ACHN (cell line): Measurements from ENCODE around the gene EPSTI1.
"Not testable (repeated sequence)": the region's sequence is repeated elsewhere in the genome, so short reads cannot be mapped to it uniquely, and the experiment has no call there.

Experiments used
- DNase-seq: peaks from one replicate; pipeline ENCODE4 v3.0.0-alpha.2; 2015
- in situ Hi-C: cut with HindIII; loops from 2 replicates; pipeline ENCODE4 v1.10.0; 2017; ENCODE audit warnings: low sequenced_read_pairs, low pct_ligation_motif_present, low pct_unique_long_range_greater_than_20kb

The EPSTI1 gene

GRCh38 chr13:42991898-42992763 is at the start of gene EPSTI1:
Gene EPSTI1, minus strand, starts transcription at chr13:42992241. Its CDS starts 76 bp downstream, at chr13:42992165.
- DNase-seq, result peak; percentile 55
- in situ Hi-C loops, result no loop called here

GRCh38 chr13:43041369-43041921 is 49.4 kb upstream of the EPSTI1 start:
- in situ Hi-C loops, result no loop called here
- DNase-seq, result no peak

- DNase-seq, in situ Hi-C loops: not testable (repeated sequence)
These were observed 48.7 kb upstream of the EPSTI1 start for GRCh38 chr13:43040581-43041368.

- in situ Hi-C loops, result no loop called here
These were observed 47.9 kb upstream of the EPSTI1 start for GRCh38 chr13:43039966-43040365.

GRCh38 chr13:43036351-43037250 is 44.6 kb upstream of the EPSTI1 start:
- no peak for DNase-seq
- in situ Hi-C loops, result no loop called here

More at GRCh38 chr13:43039966-43040365, 47.9 kb upstream of the EPSTI1 start:
- no peak for DNase-seq

GRCh38 chr13:43033038-43033437 is 41.0 kb upstream of the EPSTI1 start:
- in situ Hi-C loops, result no loop called here
- no peak for DNase-seq

GRCh38 chr13:43031881-43032280 is 39.8 kb upstream of the EPSTI1 start:
- DNase-seq, result no peak
- in situ Hi-C loops, result no loop called here

GRCh38 chr13:43030548-43030947 is 38.5 kb upstream of the EPSTI1 start:
- in situ Hi-C loops, result no loop called here
- no peak for DNase-seq

GRCh38 chr13:43026262-43026661 is 34.2 kb upstream of the EPSTI1 start:
- in situ Hi-C loops, result no loop called here
- no peak for DNase-seq

GRCh38 chr13:43023289-43023963 is 31.4 kb upstream of the EPSTI1 start, which contains the start of gene DNAJC15:
Gene DNAJC15, plus strand, starts transcription at chr13:43023586. Its CDS starts 41 bp downstream, at chr13:43023627.
- DNase-seq, result no peak
- in situ Hi-C loops, result no loop called here

GRCh38 chr13:43022934-43023288 is 30.9 kb upstream of the EPSTI1 start:
- no peak for DNase-seq
- in situ Hi-C loops, result no loop called here

- in situ Hi-C loops, result no loop called here
- DNase-seq, result no peak
These were observed 30.1 kb upstream of the EPSTI1 start for GRCh38 chr13:43021926-43022670.

GRCh38 chr13:43020794-43021193 is 28.8 kb upstream of the EPSTI1 start:
- in situ Hi-C loops, result no loop called here
- no peak for DNase-seq

- DNase-seq, result no peak
- in situ Hi-C loops, result no loop called here
These were observed 27.8 kb upstream of the EPSTI1 start for GRCh38 chr13:43019811-43020210.

- in situ Hi-C loops, result no loop called here
- DNase-seq, result no peak
These were observed 24.2 kb upstream of the EPSTI1 start for GRCh38 chr13:43016226-43016625.

- DNase-seq, result no peak
- in situ Hi-C loops, result no loop called here
These were observed 22.1 kb upstream of the EPSTI1 start for GRCh38 chr13:43014162-43014561.

GRCh38 chr13:43009506-43009905 is 17.5 kb upstream of the EPSTI1 start:
- in situ Hi-C loops, result no loop called here
- no peak for DNase-seq
